Activated CD4-positive, alpha-beta T cell treated with anti-CD3 and anti-CD28 coated beads, Interleukin-2, amount 10 ng/mL, durations not matched to agents 7 days and 5 days (primary cell): Measurements from ENCODE around the gene XYLT2. TPM values are rescaled to one million over a fixed set of nuclear protein-coding genes. Genes with fewer than 3 reads are reported as not detected.
"Not testable (repeated sequence)": the region's sequence is repeated elsewhere in the genome, so short reads cannot be mapped to it uniquely, and the experiment has no call there.

Source experiments
- CTCF ChIA-PET: fragments of 350-600 bp; sonication (Branson Sonifier 250); formaldehyde crosslinking; loops from one replicate; lab custom pipeline; 2021; ENCODE audit warnings: antibody characterized with exemption; lab: Charles Lee
- POLR2A ChIA-PET: fragments of 350-600 bp; sonication (Branson Sonifier 250); formaldehyde crosslinking; loops from one replicate; lab custom pipeline; 2021; ENCODE audit warnings: antibody characterized with exemption; lab: Charles Lee
- DNase-seq: peaks from one replicate; pipeline ENCODE4 v3.0.0-alpha.2; 2020
- H3K27ac Mint-ChIP-seq: one replicate; pipeline ENCODE4 v1.8.0; 2021; ENCODE audit warnings: mild to moderate bottlenecking, moderate library complexity, mixed read lengths
- H3K27me3 Mint-ChIP-seq: one replicate; pipeline ENCODE4 v1.8.0; 2021; ENCODE audit warnings: mixed read lengths
- H3K36me3 Mint-ChIP-seq: one replicate; pipeline ENCODE4 v1.8.0; 2021; ENCODE audit warnings: low read depth, mixed read lengths
- H3K4me1 Mint-ChIP-seq: one replicate; pipeline ENCODE4 v1.8.0; 2021; ENCODE audit warnings: mixed read lengths
- H3K4me3 Mint-ChIP-seq: one replicate; pipeline ENCODE4 v1.8.0; 2021; ENCODE audit warnings: mild to moderate bottlenecking, moderate library complexity, mixed read lengths
- H3K9me3 Mint-ChIP-seq: one replicate; pipeline ENCODE4 v1.8.0; 2021; ENCODE audit warnings: mixed read lengths
- total RNA-seq, 2 experiments: library from RNA; stranded (reverse); gene quantifications; one replicate each; pipeline ENCODE4 v1.2.3, GENCODE V29; 2021

The XYLT2 gene
- total RNA-seq, 2 experiments from 2014 or later = 22.1 to 23.6 TPM

- Mint-ChIP-seq H3K4me1 (peaks cover 3% of the 10 kb centered on the region), H3K27ac (no peak overlapping the region), H3K4me3 (no peak overlapping the region), H3K36me3 (no peaks in the 10 kb centered on the region), H3K9me3 (no peaks in the 10 kb centered on the region), H3K27me3 (peaks cover 19% of the 10 kb centered on the region)
- POLR2A ChIA-PET = no interaction called here
- CTCF ChIA-PET = interaction anchor here (0.7 to 2.4 kb wide), 4 partner anchors 13 to 109 kb away, joined by 3 to 7 read pairs (median 4); partner anchors contain the start of gene COL1A1
- no peak for DNase-seq
These were observed 35.3 kb upstream of the XYLT2 start for GRCh38 chr17:50310455-50311111.

- peaks cover 3% of the 10 kb centered on the region for H3K4me1 Mint-ChIP-seq
- CTCF ChIA-PET = interaction anchor here (1.1 to 2.4 kb wide), 2 partner anchors 12 to 13 kb away, joined by 3 to 7 read pairs; no protein-coding TSS in a partner anchor
- H3K27me3 Mint-ChIP-seq = peaks cover 17% of the 10 kb centered on the region
- POLR2A ChIA-PET = no interaction called here
- no peak overlapping the region for H3K27ac Mint-ChIP-seq
- no peak for DNase-seq
- no peak overlapping the region for H3K4me3 Mint-ChIP-seq
- no peaks in the 10 kb centered on the region for H3K9me3 Mint-ChIP-seq
- no peaks in the 10 kb centered on the region for H3K36me3 Mint-ChIP-seq
These were observed 34.8 kb upstream of the XYLT2 start for GRCh38 chr17:50311112-50311460.

GRCh38 chr17:50311483-50311882, 34.4 kb upstream of the XYLT2 start:
- ChIA-PET CTCF (interaction anchor here (0.5 to 1.1 kb wide), 3 partner anchors 14 to 1118 kb away, joined by 3 read pairs; no protein-coding TSS in a partner anchor), POLR2A (no interaction called here)
- Mint-ChIP-seq H3K36me3 (no peaks in the 10 kb centered on the region), H3K27ac (no peak overlapping the region), H3K9me3 (no peaks in the 10 kb centered on the region), H3K4me1 (peaks cover 3% of the 10 kb centered on the region), H3K4me3 (no peak overlapping the region), H3K27me3 (peaks cover 17% of the 10 kb centered on the region)
- DNase-seq = no peak

DNA sequence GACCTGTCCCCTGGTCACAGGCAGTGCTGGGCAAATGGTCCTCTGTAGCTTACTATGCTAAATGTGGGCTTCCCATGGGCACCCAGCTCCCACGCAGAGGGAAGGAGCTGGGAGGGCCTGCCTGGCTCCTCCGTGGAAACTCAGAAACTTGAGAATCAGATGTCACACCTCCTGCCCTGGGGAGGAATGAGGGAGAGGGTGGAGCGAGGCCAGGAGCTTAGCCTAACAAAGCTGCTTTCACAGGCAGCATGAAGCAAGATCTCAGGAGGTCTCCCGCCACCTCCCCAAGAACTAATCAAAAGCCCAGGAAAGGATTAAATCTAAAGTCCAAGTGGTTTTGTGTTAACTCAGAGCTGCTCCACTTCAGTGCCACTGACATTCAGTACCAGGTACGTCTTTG, 33.6 kb upstream of the XYLT2 start:
- peaks cover 3% of the 10 kb centered on the region for H3K4me1 Mint-ChIP-seq
- no peak for DNase-seq
- ChIA-PET POLR2A (no interaction called here), CTCF (interaction anchor here (0.7 to 1.0 kb wide), 3 partner anchors 9 to 108 kb away, joined by 3 to 6 read pairs (median 3); no protein-coding TSS in a partner anchor)
- H3K4me3 Mint-ChIP-seq = no peak overlapping the region
- H3K27ac Mint-ChIP-seq = no peak overlapping the region
- H3K9me3 Mint-ChIP-seq = no peaks in the 10 kb centered on the region
- peaks cover 17% of the 10 kb centered on the region for H3K27me3 Mint-ChIP-seq
- H3K36me3 Mint-ChIP-seq = no peaks in the 10 kb centered on the region

- Mint-ChIP-seq H3K4me1 (peaks cover 3% of the 10 kb centered on the region), H3K9me3 (no peaks in the 10 kb centered on the region), H3K27ac (no peak overlapping the region), H3K4me3 (no peak overlapping the region), H3K27me3 (peaks cover 15% of the 10 kb centered on the region), H3K36me3 (no peaks in the 10 kb centered on the region)
- DNase-seq = no peak
- ChIA-PET POLR2A (no interaction called here), CTCF (interaction anchor here (1.3 kb wide), 1 partner anchor 12 kb away, joined by 3 read pairs; no protein-coding TSS in a partner anchor)
These were observed 31.4 kb upstream of the XYLT2 start for GRCh38 chr17:50314456-50315011.

DNA sequence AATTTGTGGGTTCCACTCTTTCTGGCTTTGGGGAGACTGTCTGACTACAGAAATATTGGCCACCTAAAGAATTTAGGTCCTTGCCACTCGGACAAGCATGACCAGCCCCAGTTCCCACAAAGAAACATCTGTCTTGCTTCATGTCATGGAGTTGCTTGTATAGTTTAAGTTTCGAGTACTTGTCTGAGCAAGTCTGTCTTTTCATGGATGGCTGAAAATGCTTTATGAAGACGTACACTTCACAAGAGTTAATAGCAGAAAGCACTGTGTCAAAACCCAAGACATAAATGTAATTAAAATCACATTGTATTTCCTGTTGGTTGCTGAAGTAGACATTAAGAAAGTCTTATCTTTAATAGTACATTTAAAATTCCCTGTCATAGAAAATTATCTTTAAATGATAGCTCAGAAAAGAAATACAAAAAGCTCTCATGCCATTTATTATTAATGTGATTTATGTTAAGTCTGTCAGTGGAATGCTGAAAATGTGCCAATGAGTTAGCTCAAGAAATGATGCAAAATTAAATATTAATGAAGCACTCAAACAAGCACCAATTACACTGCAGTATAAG, 29.8 kb upstream of the XYLT2 start:
- no peaks in the 10 kb centered on the region for H3K9me3 Mint-ChIP-seq
- peaks cover 15% of the 10 kb centered on the region for H3K27me3 Mint-ChIP-seq
- H3K4me3 Mint-ChIP-seq = no peak overlapping the region
- CTCF ChIA-PET = interaction anchor here (0.6 to 1.5 kb wide), 5 partner anchors 9 to 1262 kb away, joined by 3 to 5 read pairs (median 4); no protein-coding TSS in a partner anchor
- DNase-seq = no peak
- peaks cover under 1% of the 10 kb centered on the region for H3K4me1 Mint-ChIP-seq
- POLR2A ChIA-PET = no interaction called here
- no peak overlapping the region for H3K27ac Mint-ChIP-seq
- H3K36me3 Mint-ChIP-seq = no peaks in the 10 kb centered on the region

- H3K4me1 Mint-ChIP-seq, POLR2A ChIA-PET, H3K36me3 Mint-ChIP-seq, H3K27ac Mint-ChIP-seq, DNase-seq, H3K4me3 Mint-ChIP-seq, H3K9me3 Mint-ChIP-seq: not testable (repeated sequence)
- CTCF ChIA-PET = interaction anchor here (0.6 to 1.6 kb wide), 6 partner anchors 8 to 1263 kb away, joined by 3 to 5 read pairs (median 4); no protein-coding TSS in a partner anchor
- H3K27me3 Mint-ChIP-seq = peaks cover 14% of the 10 kb centered on the region
These were observed 29.3 kb upstream of the XYLT2 start for GRCh38 chr17:50316660-50317059.

GRCh38 chr17:50317121-50317520, 28.8 kb upstream of the XYLT2 start:
- Mint-ChIP-seq H3K4me1 (no peaks in the 10 kb centered on the region), H3K27ac (no peak overlapping the region), H3K9me3 (no peaks in the 10 kb centered on the region), H3K4me3 (no peak overlapping the region), H3K27me3 (peaks cover 13% of the 10 kb centered on the region), H3K36me3 (no peaks in the 10 kb centered on the region)
- ChIA-PET CTCF (interaction anchor here (1.0 to 2.0 kb wide), 5 partner anchors 8 to 223 kb away, joined by 4 to 5 read pairs (median 4); no protein-coding TSS in a partner anchor), POLR2A (no interaction called here)
- DNase-seq = no peak

DNA sequence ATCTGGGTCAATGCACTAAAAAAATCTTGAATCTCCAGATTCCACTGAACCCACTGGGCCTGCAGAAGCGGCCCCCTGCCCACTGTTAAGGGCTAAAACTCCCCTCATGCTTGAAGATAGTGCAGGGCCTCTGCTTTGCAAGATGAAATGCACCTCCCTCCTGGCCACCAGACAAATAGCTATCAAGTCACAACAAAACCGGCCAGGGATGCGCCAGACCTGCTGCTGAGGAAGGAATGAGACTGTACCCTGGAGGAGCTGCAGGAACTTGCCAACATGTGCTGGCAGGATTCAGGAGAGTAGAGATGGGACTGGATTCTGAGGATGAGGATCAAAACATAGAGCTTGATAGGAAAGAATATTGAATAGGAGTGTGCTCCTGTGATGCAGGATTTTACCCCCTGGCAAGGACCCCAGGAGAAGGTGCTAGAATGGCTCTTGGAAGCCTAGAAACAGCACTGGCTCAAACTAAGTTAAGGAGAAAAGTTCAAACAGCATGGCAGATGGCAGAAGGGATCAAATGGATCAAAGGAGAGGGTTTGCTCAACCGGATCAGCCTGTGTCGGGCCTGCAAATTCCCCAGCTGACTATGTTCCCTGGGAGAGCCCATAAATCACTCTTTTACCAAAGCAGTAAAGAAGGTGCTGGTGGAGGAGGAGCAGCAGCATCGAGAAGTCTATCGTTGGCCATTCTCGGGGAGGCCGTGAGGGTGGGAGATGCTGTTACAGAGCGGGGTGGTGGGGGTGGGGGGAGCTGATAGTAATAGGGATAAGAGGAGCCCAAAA, 27.2 kb upstream of the XYLT2 start:
- H3K36me3 Mint-ChIP-seq = no peaks in the 10 kb centered on the region
- no peak overlapping the region for H3K27ac Mint-ChIP-seq
- no peak overlapping the region for H3K4me3 Mint-ChIP-seq
- no peak for DNase-seq
- no peaks in the 10 kb centered on the region for H3K4me1 Mint-ChIP-seq
- peaks cover 9% of the 10 kb centered on the region for H3K27me3 Mint-ChIP-seq
- CTCF ChIA-PET = interaction anchor here (0.8 to 2.0 kb wide), 3 partner anchors 11 to 224 kb away, joined by 3 to 5 read pairs (median 4); no protein-coding TSS in a partner anchor
- POLR2A ChIA-PET = no interaction called here
- no peaks in the 10 kb centered on the region for H3K9me3 Mint-ChIP-seq

GRCh38 chr17:50319306-50320004, 26.5 kb upstream of the XYLT2 start:
- DNase-seq = no peak
- CTCF ChIA-PET = interaction anchor here (0.8 to 2.0 kb wide), 3 partner anchors 10 to 225 kb away, joined by 3 to 5 read pairs (median 3); no protein-coding TSS in a partner anchor
- Mint-ChIP-seq H3K9me3 (no peaks in the 10 kb centered on the region), H3K27ac (no peak overlapping the region), H3K4me3 (no peak overlapping the region), H3K36me3 (no peaks in the 10 kb centered on the region), H3K27me3 (peaks cover 3% of the 10 kb centered on the region), H3K4me1 (no peaks in the 10 kb centered on the region)
- POLR2A ChIA-PET = interaction anchor here (0.6 kb wide), 1 partner anchor 18 kb away, joined by 3 read pairs; no protein-coding TSS in a partner anchor

GRCh38 chr17:50322271-50322670, 23.7 kb upstream of the XYLT2 start:
- ChIA-PET POLR2A (no interaction called here), CTCF (no interaction called here)
- no peak overlapping the region for H3K27ac Mint-ChIP-seq
- no peaks in the 10 kb centered on the region for H3K4me1 Mint-ChIP-seq
- H3K27me3 Mint-ChIP-seq = no peaks in the 10 kb centered on the region
- no peaks in the 10 kb centered on the region for H3K36me3 Mint-ChIP-seq
- no peak overlapping the region for H3K4me3 Mint-ChIP-seq
- no peaks in the 10 kb centered on the region for H3K9me3 Mint-ChIP-seq
- DNase-seq = no peak

- no peaks in the 10 kb centered on the region for H3K27me3 Mint-ChIP-seq
- H3K9me3 Mint-ChIP-seq = no peaks in the 10 kb centered on the region
- ChIA-PET CTCF (interaction anchor here (0.6 to 1.5 kb wide), 5 partner anchors 13 to 703 kb away, joined by 3 to 7 read pairs (median 4); no protein-coding TSS in a partner anchor), POLR2A (no interaction called here)
- H3K4me3 Mint-ChIP-seq = no peak overlapping the region
- no peaks in the 10 kb centered on the region for H3K4me1 Mint-ChIP-seq
- H3K27ac Mint-ChIP-seq = no peak overlapping the region
- no peaks in the 10 kb centered on the region for H3K36me3 Mint-ChIP-seq
- DNase-seq = no peak
These were observed 22.9 kb upstream of the XYLT2 start for GRCh38 chr17:50323060-50323459.
